GM18507 (cell line): Measurements from ENCODE around the gene TAF5.
A peak's percentile ranks its signal among the peaks of the same experiment; 100 is the strongest.
"Not testable (repeated sequence)": the region's sequence is repeated elsewhere in the genome, so short reads cannot be mapped to it uniquely, and the experiment has no call there.

ENCODE experiments used
- DNase-seq: peaks from one replicate; pipeline ENCODE4 v3.0.0; 2011; ENCODE audit warnings: low read depth; ENCODE audit not compliant: insufficient read length; ENCODE audit errors: extremely low spot score
- FAIRE-seq: peaks from 2 replicates; lab custom pipeline; 2011; peaks lifted over from hg19 to GRCh38; lab: Jason Lieb, UNC

TAF5 gene

GRCh38 chr10:103397191-103397825 is 29.5 kb downstream of the TAF5 start:
- DNase-seq (no peak), FAIRE-seq (no peak)

- FAIRE-seq: no peak
- no peak for DNase-seq
These were observed 45.8 kb downstream of the TAF5 start for GRCh38 chr10:103413564-103413963.

DNA sequence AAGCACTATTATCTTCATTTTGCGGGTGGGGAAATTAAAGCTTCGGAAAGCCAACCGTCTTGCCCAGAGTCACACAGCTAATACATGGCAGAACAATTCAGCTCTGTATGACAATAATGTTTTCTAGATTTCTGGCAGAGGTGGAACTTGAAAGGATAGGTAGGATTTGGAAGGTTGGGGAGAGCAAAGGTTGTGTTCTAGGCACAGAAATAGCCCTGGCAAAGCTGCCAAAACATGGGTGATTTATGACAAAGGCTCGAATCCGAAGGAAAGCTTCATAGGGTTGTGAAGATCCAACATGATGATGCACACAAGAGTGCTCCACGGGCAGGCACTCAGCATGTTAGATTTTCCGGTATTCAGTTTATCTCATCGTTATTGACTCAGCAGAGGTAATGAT is 47.8 kb downstream of the TAF5 start:
- DNase-seq: no peak
- FAIRE-seq: no peak

GRCh38 chr10:103416436-103417147 is 48.8 kb downstream of the TAF5 start:
- FAIRE-seq: peak; percentile 82
- DNase-seq: peak; percentile 28

DNA sequence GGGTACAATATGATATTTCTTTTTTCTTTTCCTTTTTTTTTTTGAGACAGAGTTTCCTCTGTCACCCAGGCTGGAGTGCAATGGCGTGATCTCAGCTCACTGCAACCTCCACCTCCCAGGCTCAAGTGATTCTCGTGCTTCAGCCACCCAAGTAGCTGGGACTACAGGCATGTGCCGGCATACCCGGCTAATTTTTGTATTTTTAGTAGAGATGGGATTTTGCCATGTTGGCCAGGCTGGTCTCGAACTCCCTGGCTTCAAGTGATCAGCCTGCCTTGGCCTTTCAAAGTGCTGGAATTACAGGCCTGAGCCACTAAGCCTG is 49.3 kb downstream of the TAF5 start:
- DNase-seq, FAIRE-seq: not testable (repeated sequence)

GRCh38 chr10:103417601-103418000 is 49.8 kb downstream of the TAF5 start:
- no peak for DNase-seq
- no peak for FAIRE-seq

DNA sequence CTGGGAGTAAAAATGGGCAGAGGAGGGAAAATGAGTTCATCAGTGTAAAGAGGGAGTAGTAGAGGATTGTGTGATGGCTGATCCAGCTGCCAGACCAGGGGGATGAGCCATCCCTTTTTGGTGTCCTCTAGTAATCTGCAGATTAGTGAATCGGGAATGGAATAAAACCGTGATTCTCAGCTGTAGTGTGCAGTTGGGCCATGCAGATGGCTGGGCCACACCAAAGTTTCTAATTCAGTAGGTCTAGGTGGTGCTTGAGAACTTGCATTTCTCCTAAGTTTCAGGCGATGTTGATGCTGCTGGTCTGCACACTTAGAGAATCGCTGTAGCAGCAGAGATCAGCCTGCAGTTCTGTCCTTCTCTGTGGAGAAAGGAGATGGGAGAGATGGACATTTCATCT is 51.3 kb downstream of the TAF5 start:
- no peak for FAIRE-seq

DNA sequence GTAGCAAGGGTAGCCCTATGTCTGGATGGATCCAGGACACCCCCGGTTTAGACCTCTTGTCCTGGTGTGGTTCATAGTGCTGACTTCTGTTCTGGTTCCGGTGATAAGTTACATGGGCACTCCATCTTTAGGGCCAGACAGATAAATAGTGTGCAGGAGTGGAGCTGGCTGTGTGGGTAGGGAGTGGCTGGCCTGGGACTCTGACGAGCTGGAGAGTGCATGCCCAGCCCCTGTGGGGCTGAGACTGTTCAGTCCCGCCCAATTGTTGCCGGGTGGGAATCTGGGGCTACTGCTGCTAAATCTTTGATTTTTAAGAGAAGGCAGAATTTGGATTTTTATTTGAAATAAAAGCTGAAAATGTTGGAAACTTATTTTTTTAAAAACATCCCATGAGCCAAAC is 56.0 kb downstream of the TAF5 start:
- no peak for FAIRE-seq
- DNase-seq: no peak

More for the DNA sequence above, 51.3 kb downstream of the TAF5 start:
- no peak for DNase-seq

GRCh38 chr10:103427866-103428265 is 60.1 kb downstream of the TAF5 start:
- FAIRE-seq (no peak), DNase-seq (no peak)

- FAIRE-seq (no peak), DNase-seq (no peak)
These were observed 61.3 kb downstream of the TAF5 start for GRCh38 chr10:103428989-103429643.

GRCh38 chr10:103429647-103430046 is 61.9 kb downstream of the TAF5 start:
- DNase-seq: no peak
- FAIRE-seq: no peak

DNA sequence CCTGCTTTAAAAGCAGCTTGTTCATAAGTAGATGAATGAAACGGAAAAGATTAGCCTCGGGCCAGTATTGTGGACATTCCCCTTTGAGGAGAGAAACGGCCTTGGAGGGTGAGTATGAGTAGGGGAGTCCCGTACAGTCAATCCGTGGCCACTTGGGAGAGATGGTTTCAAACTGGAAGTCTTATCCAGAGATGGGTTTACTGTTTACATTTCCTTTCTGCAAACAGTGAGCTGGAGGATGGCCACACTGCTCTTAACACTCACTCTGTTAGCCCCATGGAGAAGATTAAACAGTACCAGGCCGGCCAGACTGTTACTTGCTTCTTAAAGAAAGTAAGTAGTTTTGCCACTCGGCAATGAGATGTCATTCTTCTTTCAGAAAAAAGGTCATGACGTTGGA is 64.1 kb downstream of the TAF5 start:
- FAIRE-seq (no peak), DNase-seq (no peak)

GRCh38 chr10:103433858-103434257 is 66.1 kb downstream of the TAF5 start:
- DNase-seq (no peak), FAIRE-seq (no peak)
